Right lobe of liver (tissue), 6 donors: ENCODE results near the gene RGS3. TPM values are rescaled to one million over a fixed set of nuclear protein-coding genes. Genes with fewer than 3 reads are reported as not detected.
A peak's percentile ranks its signal among the peaks of the same experiment; 100 is the strongest.

Source experiments
- ATAC-seq, 4 donors: fragments of 200-7000 bp; cut with Tn5 transposase; one replicate each; pipeline ENCODE4 v1.9.1; 2020; ENCODE audit warnings: mild to moderate bottlenecking in 4 of 4, moderate library complexity in 4 of 4
- DNase-seq, 3 donors: peaks; one replicate each; pipeline ENCODE4 v3.0.0-alpha.2; 2020
- H3K27ac ChIP-seq, 3 donors: fragments of 200-600 bp; one replicate each; pipeline ENCODE4 v1.8.0; 2022
- H3K27me3 ChIP-seq, 2 donors: fragments of 200-600 bp; one replicate each; pipeline ENCODE4 v1.8.0; 2022
- H3K36me3 ChIP-seq, 4 donors: fragments of 200-600 bp; sonication (generic) in 1 of 4; one replicate each; pipeline versions ENCODE4 v1.5.1 to v1.8.0; 2017 to 2022; ENCODE audit warnings: control low read depth in 1 of 4
- H3K4me1 ChIP-seq, 4 donors: fragments of 200-600 bp; sonication (generic) in 1 of 4; one replicate each; pipeline versions ENCODE4 v1.5.1 to v1.8.0; 2017 to 2022; ENCODE audit warnings: control low read depth in 1 of 4
- H3K4me3 ChIP-seq, 3 donors: fragments of 200-600 bp; one replicate each; pipeline ENCODE4 v1.8.0; 2022
- H3K9me3 ChIP-seq, 4 donors: fragments of 200-600 bp; sonication (generic) in 1 of 4; one replicate each; pipeline versions ENCODE4 v1.5.1 to v1.8.0; 2017 to 2022; ENCODE audit warnings: control low read depth in 1 of 4
- POLR2A ChIP-seq: fragments of 450-650 bp; IDR thresholded peaks from one replicate; pipeline ENCODE4 v1.6.1; 2017; ENCODE audit warnings: antibody characterized with exemption, mild to moderate bottlenecking
- WGBS: methylation state at CpG from one replicate; pipeline ENCODE4 v1.1.6; 2018; ENCODE audit warnings: low coverage, low lambda C conversion rate; ENCODE audit not compliant: insufficient coverage; ENCODE audit errors: missing lambda C conversion rate; 5-methylcytosine and 5-hydroxymethylcytosine counted together
- intact Hi-C, 2 donors: fragments of 100-400 bp; cut with DNase I; formaldehyde crosslinking; loops; one replicate each; pipeline versions ENCODE4 v1.11.2 to v1.14.1; 2022
- total RNA-seq, 6 experiments: library from RNA; depleted of rRNA in 2 of 6; stranded (reverse); fragments of >200 nt in 2 of 6; fragmentation: NEBNext Ultra II Directional in 3 of 6; extraction: Animal tissue kit (Norgen Biotek cat#: 25700) in 3 of 6; gene quantifications; one replicate each; pipeline versions ENCODE4 v1.1.0 to v1.2.4, GENCODE V29; 2016 to 2023
- TF ChIP-seq, protein P1 (sequence below), 4 donors: fragments of 200-600 bp in 3 of 4; fragments of 450-650 bp in 1 of 4; IDR thresholded peaks; one replicate each; pipeline versions ENCODE4 v1.5.1 to v1.8.0; 2016 to 2022; ENCODE audit warnings: antibody characterized with exemption in 4 of 4, mild to moderate bottlenecking in 2 of 4
- donor health status: DM: no; HTN: yes; CAD: no.
- donor health status: DM: no; HTN: no; CAD: no.
- donor health status: DM: no; HTN: no; CAD: no.
- donor health status: DM: no; HTN: yes; CAD: no.
- donor health status: DM: no; HTN: yes; CAD: no.

Gene RGS3
- total RNA-seq, 6 experiments from 2014 or later: 19.0 to 60.3 (median 31.0) TPM

DNA sequence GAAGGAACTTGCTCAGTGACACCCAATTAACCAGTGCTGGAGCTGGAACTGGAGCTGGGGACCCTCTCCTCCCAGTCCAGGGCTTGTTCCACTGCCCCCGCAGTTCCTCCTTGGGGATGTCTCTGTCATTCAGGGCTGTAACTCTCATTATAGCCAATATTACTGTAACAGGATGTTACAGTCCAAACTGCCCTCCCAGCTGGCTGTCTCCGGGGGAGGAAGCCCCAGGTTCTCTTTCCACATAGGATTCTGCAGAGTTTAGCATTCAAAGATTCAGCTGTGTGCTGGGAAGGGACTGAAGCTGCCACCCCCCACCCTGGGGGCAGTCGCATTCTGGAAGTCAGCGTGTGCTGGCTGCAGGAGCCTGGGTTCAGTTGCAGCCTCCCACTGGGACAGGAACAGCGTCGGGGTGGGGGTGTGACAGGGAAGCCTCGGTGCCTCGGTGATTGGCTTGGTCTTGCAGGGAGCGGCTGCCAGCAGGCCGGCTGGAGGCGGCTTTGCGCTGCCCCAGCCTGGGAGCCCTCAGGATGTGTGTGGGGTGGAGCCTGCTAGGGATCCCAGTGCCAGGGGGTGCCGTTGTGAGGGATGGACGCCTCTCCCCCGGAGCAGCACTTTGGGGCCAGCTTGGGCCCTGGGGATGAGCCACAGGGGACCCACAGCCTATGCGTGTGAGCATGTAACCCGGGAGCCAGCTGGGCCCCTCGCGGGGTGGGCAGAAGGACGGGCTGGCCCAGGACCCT, 101.1 kb downstream of the RGS3 start:
- intact Hi-C loops: no loop called here
- no peak for TF ChIP-seq POLR2A
- TF ChIP-seq, protein P1, sequence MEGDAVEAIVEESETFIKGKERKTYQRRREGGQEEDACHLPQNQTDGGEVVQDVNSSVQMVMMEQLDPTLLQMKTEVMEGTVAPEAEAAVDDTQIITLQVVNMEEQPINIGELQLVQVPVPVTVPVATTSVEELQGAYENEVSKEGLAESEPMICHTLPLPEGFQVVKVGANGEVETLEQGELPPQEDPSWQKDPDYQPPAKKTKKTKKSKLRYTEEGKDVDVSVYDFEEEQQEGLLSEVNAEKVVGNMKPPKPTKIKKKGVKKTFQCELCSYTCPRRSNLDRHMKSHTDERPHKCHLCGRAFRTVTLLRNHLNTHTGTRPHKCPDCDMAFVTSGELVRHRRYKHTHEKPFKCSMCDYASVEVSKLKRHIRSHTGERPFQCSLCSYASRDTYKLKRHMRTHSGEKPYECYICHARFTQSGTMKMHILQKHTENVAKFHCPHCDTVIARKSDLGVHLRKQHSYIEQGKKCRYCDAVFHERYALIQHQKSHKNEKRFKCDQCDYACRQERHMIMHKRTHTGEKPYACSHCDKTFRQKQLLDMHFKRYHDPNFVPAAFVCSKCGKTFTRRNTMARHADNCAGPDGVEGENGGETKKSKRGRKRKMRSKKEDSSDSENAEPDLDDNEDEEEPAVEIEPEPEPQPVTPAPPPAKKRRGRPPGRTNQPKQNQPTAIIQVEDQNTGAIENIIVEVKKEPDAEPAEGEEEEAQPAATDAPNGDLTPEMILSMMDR (IDR thresholded peaks at IDR 0.05): no peak
- DNase-seq: peak in 2 of 3 donors; percentile 50 to 58
- peak; percentile 23 to 38 (median 28) for ATAC-seq
- no peaks in the 10 kb centered on the region for H3K27me3 ChIP-seq
- no peak overlapping the region for H3K4me3 ChIP-seq
- no peak overlapping the region for H3K27ac ChIP-seq
- 58% methylated on average over 3 of the region's 20 CpGs for WGBS
- H3K36me3 ChIP-seq: no peaks in the 10 kb centered on the region
- peaks cover 0 to 1% (median 0%) of the 10 kb centered on the region in 4 donors for H3K4me1 ChIP-seq
- H3K9me3 ChIP-seq: no peaks in the 10 kb centered on the region

DNA sequence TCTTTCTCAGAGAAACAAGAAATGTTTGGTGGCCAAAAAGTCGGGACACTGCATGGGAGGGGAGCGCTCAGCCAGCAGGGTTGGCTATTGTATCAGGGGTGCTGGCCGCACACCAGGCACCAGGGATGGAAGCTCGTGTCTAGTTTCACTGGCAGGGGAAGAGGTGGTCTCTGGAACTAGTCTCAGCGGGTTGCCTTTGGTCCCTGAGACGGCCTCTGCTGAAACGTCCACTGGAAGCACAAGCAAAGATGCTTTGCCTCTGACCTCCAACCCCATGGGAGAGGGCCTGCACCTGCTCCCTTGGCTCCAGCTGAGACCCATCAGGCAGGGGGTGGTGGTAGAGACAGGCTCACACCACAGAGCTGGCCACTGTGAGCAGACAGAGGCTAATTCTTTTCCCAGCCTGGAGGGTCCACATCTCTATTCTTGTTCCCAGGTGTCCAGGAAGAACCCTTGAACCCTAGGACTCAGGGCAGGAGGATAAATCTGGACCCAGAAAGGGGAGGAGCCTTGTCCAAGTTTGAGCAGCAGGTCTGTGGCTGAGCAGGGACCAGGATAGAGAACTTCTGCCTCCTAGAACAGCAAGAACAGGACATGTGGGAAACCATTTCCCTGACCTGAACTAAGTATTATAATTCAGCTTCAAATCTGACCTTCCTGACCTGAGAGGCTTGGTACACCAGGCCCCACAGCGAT, 102.6 kb downstream of the RGS3 start:
- Histone ChIP-seq H3K4me3 (no peak overlapping the region), H3K4me1 (no peaks in the 10 kb centered on the region), H3K9me3 (no peaks in the 10 kb centered on the region), H3K27ac (no peak overlapping the region), H3K27me3 (no peaks in the 10 kb centered on the region), H3K36me3 (no peaks in the 10 kb centered on the region)
- ATAC-seq: no peak
- peak in 2 of 3 donors; percentile 40 to 46 for DNase-seq
- 40% methylated on average over 1 of the region's 8 CpGs for WGBS
- TF ChIP-seq, protein P1 (IDR thresholded peaks at IDR 0.05): no peak
- TF ChIP-seq POLR2A: no peak
- intact Hi-C loops: no loop called here

DNA sequence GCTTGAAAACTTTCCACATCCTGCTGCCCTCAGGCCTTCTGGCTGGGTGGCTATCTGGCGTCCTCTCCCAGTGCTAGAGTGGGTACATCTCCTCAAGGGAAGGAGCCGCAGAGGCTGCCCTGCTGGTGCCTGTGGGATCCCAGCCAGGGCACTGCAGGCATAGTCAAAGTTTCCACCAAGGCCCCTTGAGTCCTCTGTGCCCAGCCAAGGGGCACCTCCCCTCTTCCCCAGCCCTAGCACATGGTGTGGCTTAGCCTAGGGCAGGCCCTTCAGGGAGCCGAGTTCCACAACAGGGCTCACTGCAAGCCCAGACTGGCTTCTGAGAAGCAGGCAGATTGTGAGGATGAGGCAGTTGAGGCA, 103.2 kb downstream of the RGS3 start:
- peak in 2 of 3 donors; percentile 37 to 40 for DNase-seq
- no peak overlapping the region for H3K27ac ChIP-seq
- no peaks in the 10 kb centered on the region for H3K9me3 ChIP-seq
- no peak overlapping the region for H3K4me3 ChIP-seq
- TF ChIP-seq, protein P1 (IDR thresholded peaks at IDR 0.05): no peak
- no peak for TF ChIP-seq POLR2A
- intact Hi-C loops: no loop called here
- no peaks in the 10 kb centered on the region for H3K36me3 ChIP-seq
- WGBS: no CpG with 5 or more reads among the region's 3 CpGs
- H3K4me1 ChIP-seq: no peaks in the 10 kb centered on the region
- no peaks in the 10 kb centered on the region for H3K27me3 ChIP-seq
- ATAC-seq: no peak

DNA sequence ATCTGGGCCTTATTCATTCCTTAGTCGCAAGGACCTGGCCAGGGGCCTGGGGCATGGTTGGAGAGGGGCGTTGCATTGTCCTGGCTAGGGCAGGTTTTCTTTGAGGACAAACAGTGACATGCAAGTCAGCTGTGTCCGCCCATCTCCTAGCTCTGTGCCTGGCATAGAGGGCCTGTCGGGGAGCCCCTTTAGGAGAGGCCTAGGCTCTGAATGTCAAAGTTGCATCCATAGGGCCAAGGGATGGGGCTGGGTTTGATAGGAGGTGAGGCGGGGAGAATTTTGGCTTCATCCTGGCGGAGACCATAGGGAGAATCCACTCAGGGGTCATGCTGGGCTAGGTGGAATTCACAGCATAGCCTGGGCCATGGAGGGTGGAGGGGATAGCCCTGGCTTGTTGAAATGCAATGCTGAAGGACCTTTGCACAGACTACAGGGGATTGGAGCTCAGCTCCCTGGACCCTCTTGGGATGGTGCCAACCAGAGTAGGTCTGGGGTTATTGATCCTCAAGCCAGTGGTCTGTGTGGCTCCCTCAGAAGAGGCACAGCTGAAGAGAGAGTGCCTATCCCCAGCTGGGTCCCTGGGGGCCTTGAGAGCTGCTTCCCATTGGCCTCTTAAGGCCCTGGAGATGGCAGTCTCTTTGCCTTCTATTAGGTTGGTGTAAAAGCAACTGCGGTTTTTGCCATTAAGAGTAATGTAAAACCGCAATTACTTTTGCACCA, 104.0 kb downstream of the RGS3 start:
- DNase-seq: peak in 2 of 3 donors; percentile 27 to 44
- no peak for ATAC-seq
- no peak for TF ChIP-seq POLR2A
- TF ChIP-seq, protein P1 (IDR thresholded peaks at IDR 0.05): no peak
- Histone ChIP-seq H3K27ac (no peak overlapping the region), H3K4me3 (no peak overlapping the region), H3K4me1 (no peaks in the 10 kb centered on the region), H3K36me3 (no peaks in the 10 kb centered on the region), H3K27me3 (no peaks in the 10 kb centered on the region), H3K9me3 (no peaks in the 10 kb centered on the region)
- intact Hi-C loops: no loop called here
- 95% methylated on average over 4 of the region's 8 CpGs for WGBS
